GM23338 (cell line): Measurements from ENCODE around the gene GART.

ENCODE experiments used
- EZH2phosphoT487 ChIP-seq: fragments of 200-600 bp; sonication (generic); IDR thresholded peaks from one replicate; pipeline ENCODE4 v1.8.1; 2018; ENCODE audit warnings: antibody characterized with exemption; ENCODE audit not compliant: unreplicated experiment
- POLR2AphosphoS5 ChIP-seq: IDR thresholded peaks from 2 replicates; pipeline ENCODE4 v1.6.1; 2016; ENCODE audit warnings: antibody characterized with exemption, low read depth
- TF ChIP-seq, protein P1 (sequence below), 2 experiments: fragments of 200-600 bp in 1 of 2; sonication (generic) in 1 of 2; conservative IDR thresholded peaks; 2 replicates each; pipeline versions ENCODE4 v1.5.1 to v1.6.1; 2016 to 2017; ENCODE audit warnings: antibody characterized with exemption in 2 of 2, low read depth in 2 of 2, mild to moderate bottlenecking in 2 of 2, moderate library complexity in 1 of 2

DNA sequence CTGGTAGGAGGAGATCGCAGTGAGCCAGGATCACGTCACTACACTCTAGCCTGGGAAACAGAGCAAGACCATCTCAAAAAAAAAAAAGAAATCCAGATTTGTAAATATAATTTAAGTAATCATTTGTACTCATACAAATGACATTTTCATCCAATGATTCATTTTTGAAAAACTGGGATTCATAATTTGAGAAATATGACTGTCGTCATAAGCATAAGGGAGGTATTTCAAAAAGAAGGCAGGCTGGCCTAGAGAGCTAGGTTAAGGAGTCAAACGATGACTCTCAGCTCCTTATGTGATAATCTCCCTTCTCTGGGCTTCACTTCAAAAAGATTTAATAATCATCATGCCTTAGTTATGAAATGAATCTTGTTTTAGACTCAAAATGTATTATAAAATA lies 2.3 kb downstream of the GART start:
- TF ChIP-seq, protein P1, sequence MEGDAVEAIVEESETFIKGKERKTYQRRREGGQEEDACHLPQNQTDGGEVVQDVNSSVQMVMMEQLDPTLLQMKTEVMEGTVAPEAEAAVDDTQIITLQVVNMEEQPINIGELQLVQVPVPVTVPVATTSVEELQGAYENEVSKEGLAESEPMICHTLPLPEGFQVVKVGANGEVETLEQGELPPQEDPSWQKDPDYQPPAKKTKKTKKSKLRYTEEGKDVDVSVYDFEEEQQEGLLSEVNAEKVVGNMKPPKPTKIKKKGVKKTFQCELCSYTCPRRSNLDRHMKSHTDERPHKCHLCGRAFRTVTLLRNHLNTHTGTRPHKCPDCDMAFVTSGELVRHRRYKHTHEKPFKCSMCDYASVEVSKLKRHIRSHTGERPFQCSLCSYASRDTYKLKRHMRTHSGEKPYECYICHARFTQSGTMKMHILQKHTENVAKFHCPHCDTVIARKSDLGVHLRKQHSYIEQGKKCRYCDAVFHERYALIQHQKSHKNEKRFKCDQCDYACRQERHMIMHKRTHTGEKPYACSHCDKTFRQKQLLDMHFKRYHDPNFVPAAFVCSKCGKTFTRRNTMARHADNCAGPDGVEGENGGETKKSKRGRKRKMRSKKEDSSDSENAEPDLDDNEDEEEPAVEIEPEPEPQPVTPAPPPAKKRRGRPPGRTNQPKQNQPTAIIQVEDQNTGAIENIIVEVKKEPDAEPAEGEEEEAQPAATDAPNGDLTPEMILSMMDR (conservative IDR thresholded peaks at IDR 0.05; ENCODE audit: low read depth in 2 of 2), result no peak
- TF ChIP-seq POLR2AphosphoS5, result no peak
- TF ChIP-seq EZH2phosphoT487, result no peak
